Spleen (tissue), 11 donors: ENCODE results near the gene SRP14. TPM values are rescaled to one million over a fixed set of nuclear protein-coding genes. Genes with fewer than 3 reads are reported as not detected.

ENCODE experiments used
- DNase-seq: peaks from one replicate; pipeline ENCODE4 v3.0.0-alpha.2; 2020
- H3K27ac ChIP-seq, 8 donors: fragments of 200-600 bp; sonication (generic) in 7 of 8; 1 replicate in 4 of 8; 2 replicates in 4 of 8; pipeline versions ENCODE4 v1.5.0 to v1.8.0; 2016 to 2021; ENCODE audit warnings: inconsistent platforms in 4 of 8, mild to moderate bottlenecking in 4 of 8, moderate library complexity in 1 of 8
- H3K27me3 ChIP-seq, 7 donors: fragments of 200-600 bp; sonication (generic) in 6 of 7; replicated peaks in 1 of 7; 1 replicate in 4 of 7; 2 replicates in 3 of 7; pipeline versions ENCODE4 v1.5.0 to v1.8.0; 2016 to 2021; ENCODE audit warnings: inconsistent platforms in 3 of 7, mild to moderate bottlenecking in 1 of 7
- H3K36me3 ChIP-seq, 6 donors: fragments of 200-600 bp; sonication (generic) in 5 of 6; 1 replicate in 4 of 6; 2 replicates in 2 of 6; pipeline versions ENCODE4 v1.5.0 to v1.8.0; 2016 to 2021; ENCODE audit warnings: inconsistent platforms in 2 of 6
- H3K4me1 ChIP-seq, 6 donors: fragments of 200-600 bp; sonication (generic) in 5 of 6; 1 replicate in 3 of 6; 2 replicates in 3 of 6; pipeline versions ENCODE4 v1.5.0 to v1.8.0; 2016 to 2021; ENCODE audit warnings: inconsistent platforms in 3 of 6
- H3K4me3 ChIP-seq, 8 donors: fragments of 200-600 bp; sonication (generic) in 7 of 8; 1 replicate in 4 of 8; 2 replicates in 4 of 8; pipeline versions ENCODE4 v1.5.0 to v1.8.0; 2016 to 2021; ENCODE audit warnings: inconsistent platforms in 4 of 8, mild to moderate bottlenecking in 4 of 8, moderate library complexity in 2 of 8
- H3K9me3 ChIP-seq, 8 donors: fragments of 200-600 bp; sonication (generic) in 7 of 8; 1 replicate in 4 of 8; 2 replicates in 4 of 8; pipeline versions ENCODE4 v1.5.0 to v1.8.0; 2016 to 2021; ENCODE audit warnings: inconsistent platforms in 4 of 8
- POLR2A ChIP-seq, 3 donors: fragments of 450-650 bp; IDR thresholded peaks; one replicate each; pipeline ENCODE4 v1.5.1; 2017; ENCODE audit warnings: antibody characterized with exemption in 3 of 3, mild to moderate bottlenecking in 1 of 3
- POLR2AphosphoS5 ChIP-seq, 3 donors: sonication (generic); formaldehyde crosslinking; IDR thresholded peaks; one replicate each; pipeline ENCODE4 v1.5.1; 2017; ENCODE audit warnings: antibody characterized with exemption in 3 of 3
- WGBS, 5 donors: extraction: QIAGEN DNeasy Blood & Tissue Kit in 3 of 5; methylation state at CpG; one replicate each; pipeline versions ENCODE4 v1.1.5 to v1.1.7; 2013 to 2018; 5-methylcytosine and 5-hydroxymethylcytosine counted together
- intact Hi-C: fragments of 100-400 bp; cut with DNase I; formaldehyde crosslinking; loops from one replicate; pipeline ENCODE4 v1.15.0; 2023; ENCODE audit warnings: low total_unique reads
- polyA plus RNA-seq, 3 donors: library from polyadenylated mRNA; stranded (reverse); fragments of 200-250 nt; gene quantifications; one replicate each; pipeline ENCODE4 v1.2.1, GENCODE V29; 2013
- total RNA-seq, 7 donors: library from RNA; depleted of rRNA in 3 of 7; stranded (reverse); fragments of >200 nt in 3 of 7; fragmentation: NEBNext Ultra II Directional in 4 of 7; extraction: Animal tissue kit (Norgen Biotek cat#: 25700) in 4 of 7; gene quantifications; one replicate each; pipeline versions ENCODE4 v1.1.0 to v1.2.1, GENCODE V29; 2016 to 2021
- TF ChIP-seq, protein P1 (sequence below), 11 experiments: fragments of 200-600 bp in 7 of 11; fragments of 450-650 bp in 4 of 11; sonication (generic) in 4 of 11; IDR thresholded peaks in 8 of 11; conservative IDR thresholded peaks in 3 of 11; 1 replicate in 7 of 11; 2 replicates in 4 of 11; pipeline versions ENCODE4 v1.4.0 to v1.8.0; 2016 to 2021; ENCODE audit warnings: antibody characterized with exemption in 11 of 11, inconsistent platforms in 4 of 11, mild to moderate bottlenecking in 1 of 11
- donor health status: healthy with polysubstance abuse.
- donor health status: DM: no; HTN: no; CAD: no; lungs with moderate emphysema.
- donor health status: DM: no; HTN: no; CAD: no.
- donor health status: Bipolar disorder and iron deficiency.
- donor health status: healthy.
- donor health status: DM: no; HTN: no; CAD: no.
- donor health status: DM: yes; HTN: yes; CAD: no.

SRP14 gene
- total and polyA plus RNA-seq, 10 donors = 109 to 356 (median 185) TPM

- peak; percentile 68 to 71 (median 70) for TF ChIP-seq POLR2AphosphoS5 (IDR thresholded peaks at IDR 0.05)
- TF ChIP-seq, protein P1, sequence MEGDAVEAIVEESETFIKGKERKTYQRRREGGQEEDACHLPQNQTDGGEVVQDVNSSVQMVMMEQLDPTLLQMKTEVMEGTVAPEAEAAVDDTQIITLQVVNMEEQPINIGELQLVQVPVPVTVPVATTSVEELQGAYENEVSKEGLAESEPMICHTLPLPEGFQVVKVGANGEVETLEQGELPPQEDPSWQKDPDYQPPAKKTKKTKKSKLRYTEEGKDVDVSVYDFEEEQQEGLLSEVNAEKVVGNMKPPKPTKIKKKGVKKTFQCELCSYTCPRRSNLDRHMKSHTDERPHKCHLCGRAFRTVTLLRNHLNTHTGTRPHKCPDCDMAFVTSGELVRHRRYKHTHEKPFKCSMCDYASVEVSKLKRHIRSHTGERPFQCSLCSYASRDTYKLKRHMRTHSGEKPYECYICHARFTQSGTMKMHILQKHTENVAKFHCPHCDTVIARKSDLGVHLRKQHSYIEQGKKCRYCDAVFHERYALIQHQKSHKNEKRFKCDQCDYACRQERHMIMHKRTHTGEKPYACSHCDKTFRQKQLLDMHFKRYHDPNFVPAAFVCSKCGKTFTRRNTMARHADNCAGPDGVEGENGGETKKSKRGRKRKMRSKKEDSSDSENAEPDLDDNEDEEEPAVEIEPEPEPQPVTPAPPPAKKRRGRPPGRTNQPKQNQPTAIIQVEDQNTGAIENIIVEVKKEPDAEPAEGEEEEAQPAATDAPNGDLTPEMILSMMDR (IDR thresholded peaks at IDR 0.05 in 8 of 11, conservative IDR thresholded peaks at IDR 0.05 in 3 of 11) = no peak
- TF ChIP-seq POLR2A (IDR thresholded peaks at IDR 0.05) = no peak
- Histone ChIP-seq H3K4me3 (no peak overlapping the region), H3K9me3 (no peaks in the 10 kb centered on the region), H3K36me3 (no peaks in the 10 kb centered on the region), H3K4me1 (peaks cover 33 to 77% (median 59%) of the 10 kb centered on the region in 6 donors), H3K27me3 (no peaks in the 10 kb centered on the region), H3K27ac (peak overlapping the region; percentile 49 to 88 (median 73))
- 7 to 21% (median 12%) methylated on average over 10 to 15 of the region's 15 CpGs for WGBS, 5 donors
- DNase-seq = peak; percentile 87
- intact Hi-C loops = loop anchor here (5.0 kb wide), 2 partner anchors 55 to 230 kb away; no protein-coding TSS in a partner anchor
Observed at GRCh38 chr15:40047415-40048210, 8.6 kb upstream of the SRP14 start.

- no peaks in the 10 kb centered on the region for H3K9me3 ChIP-seq
- DNase-seq = peak; percentile 19
- no peaks in the 10 kb centered on the region for H3K36me3 ChIP-seq
- H3K27ac ChIP-seq = peak overlapping the region; percentile 49 to 88 (median 73)
- intact Hi-C loops = loop anchor here (5.0 kb wide), 2 partner anchors 55 to 230 kb away; no protein-coding TSS in a partner anchor
- TF ChIP-seq POLR2AphosphoS5 (IDR thresholded peaks at IDR 0.05) (no peak), POLR2A (IDR thresholded peaks at IDR 0.05) (no peak)
- TF ChIP-seq, protein P1 (IDR thresholded peaks at IDR 0.05 in 8 of 11, conservative IDR thresholded peaks at IDR 0.05 in 3 of 11) = no peak
- no peak overlapping the region for H3K4me3 ChIP-seq
- H3K4me1 ChIP-seq = peaks cover 33 to 72% (median 57%) of the 10 kb centered on the region in 6 donors
- no peaks in the 10 kb centered on the region for H3K27me3 ChIP-seq
- WGBS, 5 donors = 51 to 74% (median 62%) methylated on average over 4 to 5 of the region's 5 CpGs
Observed at GRCh38 chr15:40046721-40047414, 7.9 kb upstream of the SRP14 start.

DNA sequence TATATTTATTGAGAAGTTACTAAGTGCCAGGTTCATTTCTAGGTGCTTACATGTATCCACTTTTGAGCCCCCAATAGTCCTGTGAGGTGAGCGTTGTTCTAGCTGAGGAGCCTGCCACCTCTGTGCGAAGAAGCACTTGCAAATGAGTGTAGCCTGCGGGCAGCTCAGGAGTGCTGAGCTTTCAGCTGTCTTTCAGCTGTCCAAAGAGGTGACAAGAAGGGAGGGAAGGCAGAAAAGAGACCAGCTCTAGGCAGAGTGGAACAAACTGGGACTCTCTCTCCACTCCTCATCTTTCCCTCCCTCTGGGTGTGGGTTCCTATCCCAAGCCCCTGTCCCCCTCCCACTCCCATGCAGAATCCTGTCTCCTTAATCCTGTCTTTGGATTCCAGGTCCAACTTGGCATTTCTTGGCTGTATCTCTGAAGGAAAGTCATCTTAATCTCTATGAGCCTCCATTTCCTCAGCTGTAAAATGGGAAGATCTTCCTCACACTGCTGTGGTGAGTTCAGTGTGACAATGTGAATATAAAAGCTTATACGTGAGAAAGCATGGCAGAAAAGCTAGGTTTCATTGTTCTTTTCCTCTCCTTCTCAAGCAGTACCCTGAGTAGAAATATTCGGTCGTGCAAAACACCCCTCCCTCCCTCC is 6.7 kb upstream of the SRP14 start:
- Histone ChIP-seq H3K4me1 (peaks cover 33 to 67% (median 59%) of the 10 kb centered on the region in 6 donors), H3K27ac (peak overlapping the region in 7 of 8 donors; percentile 10 to 88 (median 61)), H3K4me3 (peak overlapping the region in 1 of 8 donors; percentile 29), H3K36me3 (no peaks in the 10 kb centered on the region), H3K9me3 (no peaks in the 10 kb centered on the region), H3K27me3 (no peaks in the 10 kb centered on the region)
- intact Hi-C loops = loop anchor here (2.0 to 5.0 kb wide), 3 partner anchors 57 to 232 kb away; no protein-coding TSS in a partner anchor
- no peak for TF ChIP-seq POLR2AphosphoS5 (IDR thresholded peaks at IDR 0.05)
- TF ChIP-seq, protein P1 (IDR thresholded peaks at IDR 0.05 in 8 of 11, conservative IDR thresholded peaks at IDR 0.05 in 3 of 11) = no peak
- no peak for TF ChIP-seq POLR2A (IDR thresholded peaks at IDR 0.05)
- peak; percentile 68 for DNase-seq
- 76 to 90% (median 85%) methylated on average over 6 of the region's 6 CpGs for WGBS, 5 donors
